Fibroblast of skin of back (primary cell): ENCODE results near the gene SLAMF9.
"Not testable (repeated sequence)": the region's sequence is repeated elsewhere in the genome, so short reads cannot be mapped to it uniquely, and the experiment has no call there.

Source experiments
- DNase-seq: peaks from one replicate; pipeline ENCODE4 v3.0.0-alpha.2; 2013

The SLAMF9 gene

DNA sequence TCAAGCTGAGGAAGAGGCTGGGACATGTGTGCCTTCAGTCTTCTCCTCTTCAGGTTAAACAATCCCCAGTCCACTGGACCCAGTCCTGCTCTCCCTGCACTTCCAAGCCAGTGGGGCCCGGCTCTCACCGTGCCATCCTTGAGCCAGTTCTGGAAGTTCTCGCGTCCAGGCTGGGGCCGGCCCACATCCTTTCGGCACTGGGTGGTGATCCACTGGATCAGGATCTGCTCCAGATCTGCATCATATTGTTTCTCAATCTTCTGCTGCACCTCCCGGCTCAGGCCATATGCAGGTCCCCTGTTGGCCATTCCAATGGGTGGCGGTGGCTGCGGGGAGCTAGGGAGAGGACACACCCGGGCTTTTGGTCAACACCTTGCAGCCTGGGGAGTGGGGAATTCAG, 33.8 kb downstream of the SLAMF9 start:
- no peak for DNase-seq

DNA sequence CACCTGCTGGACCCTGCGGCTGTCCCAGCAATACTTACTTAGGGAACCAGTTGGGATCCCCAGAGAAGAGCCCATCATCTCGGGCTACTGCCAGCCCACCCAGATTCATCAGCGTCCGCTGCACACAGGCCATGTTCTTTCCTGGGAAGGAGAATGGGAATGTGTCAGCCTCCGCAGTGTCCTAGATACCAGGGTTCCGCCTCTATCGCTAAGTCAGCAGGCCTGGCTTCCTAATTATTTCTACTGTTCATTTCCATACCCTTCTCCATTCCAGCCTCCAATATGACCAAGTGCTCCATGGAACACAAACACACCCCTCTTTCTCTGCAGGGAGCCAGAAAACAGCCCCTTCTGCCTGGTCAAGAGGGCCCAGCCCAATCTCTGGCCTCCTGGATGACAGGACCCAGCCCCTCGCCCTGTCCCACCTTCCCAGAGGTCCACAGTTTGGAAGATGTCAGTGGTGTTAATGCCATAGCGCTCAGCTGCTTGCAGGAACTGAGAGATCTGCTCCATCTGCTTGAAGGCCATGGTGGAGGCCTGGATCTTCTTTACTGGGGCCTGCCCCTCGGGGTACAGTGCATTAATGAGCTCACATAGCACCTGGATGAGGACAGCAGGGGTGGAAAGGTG, 34.7 kb downstream of the SLAMF9 start:
- DNase-seq, result no peak

GRCh38 chr1:159918352-159919200, 35.5 kb downstream of the SLAMF9 start:
- peak; percentile 62 for DNase-seq

DNA sequence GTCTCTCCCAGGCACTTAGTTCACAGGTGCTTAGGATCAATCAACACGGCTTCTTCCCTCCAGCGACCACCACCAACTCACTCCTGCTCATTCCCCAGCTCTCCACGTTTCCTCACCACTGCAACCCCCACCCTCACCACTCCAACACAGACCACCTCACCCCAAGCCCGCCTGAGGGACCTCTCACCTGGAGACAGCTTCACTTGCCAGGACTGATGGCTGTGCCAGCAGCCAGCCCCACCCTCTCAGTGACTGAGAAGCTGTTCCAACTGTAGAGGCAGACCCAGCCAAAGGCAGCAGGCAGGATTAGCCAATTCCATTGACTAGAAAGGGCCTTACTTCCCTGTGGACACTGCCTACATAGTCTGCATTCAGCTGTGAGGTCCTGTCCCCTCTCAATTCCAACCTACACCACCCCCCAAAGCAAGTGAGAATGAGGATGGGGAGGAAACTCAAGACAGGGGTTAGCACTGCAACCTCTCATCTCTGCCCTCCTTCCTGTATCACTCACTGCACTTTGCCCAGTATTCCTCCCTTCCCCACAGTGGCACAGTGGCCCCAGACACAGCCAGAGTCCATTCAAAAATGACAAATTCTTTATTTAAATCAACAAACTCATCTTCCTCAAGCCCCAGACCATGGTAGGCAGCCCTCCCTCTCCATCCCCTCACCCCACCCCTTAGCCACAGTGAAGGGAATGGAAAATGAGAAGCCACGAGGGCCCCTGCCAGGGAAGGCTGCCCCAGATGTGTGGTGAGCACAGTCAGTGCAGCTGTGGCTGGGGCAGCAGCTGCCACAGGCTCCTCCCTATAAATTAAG, 36.3 kb downstream of the SLAMF9 start:
- DNase-seq, result no peak

DNA sequence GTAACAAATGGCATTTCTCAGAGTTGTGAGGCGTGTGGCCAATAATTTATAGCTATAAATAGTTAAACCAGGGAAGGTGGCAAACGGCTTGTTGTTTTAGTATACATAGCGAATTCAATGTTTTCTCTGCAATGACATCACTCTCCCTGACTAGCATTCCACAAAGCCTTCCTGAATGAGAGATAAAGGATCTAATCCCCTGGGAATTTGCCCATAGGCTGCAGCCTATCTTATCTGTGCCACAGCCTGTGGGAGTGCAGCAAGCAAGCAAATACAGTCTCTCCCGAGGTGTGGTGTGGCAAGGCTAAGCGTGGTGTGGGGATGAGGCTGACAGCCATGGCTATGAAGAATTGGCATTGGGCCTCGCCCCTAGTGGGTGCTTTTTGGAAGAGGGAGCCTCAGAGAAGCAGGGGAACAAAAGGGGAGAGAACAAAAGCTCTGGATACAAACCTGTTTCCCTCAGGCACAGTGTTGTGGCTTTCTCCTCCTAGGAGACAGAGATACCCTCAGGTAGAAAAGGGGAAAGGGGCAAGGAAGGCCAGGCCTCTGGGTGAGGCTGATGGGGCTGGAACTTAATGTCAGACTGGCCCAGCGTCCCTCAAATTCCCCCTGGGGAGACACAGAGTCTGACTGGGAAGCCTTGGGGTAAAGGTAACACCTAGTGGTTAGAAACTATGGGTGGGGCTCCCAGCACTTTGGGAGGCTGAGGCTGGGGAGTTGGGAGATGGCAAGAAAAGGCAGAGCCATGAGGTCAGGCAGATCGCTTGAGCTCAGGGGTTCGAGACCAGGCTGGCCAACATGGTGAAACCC, 37.6 kb downstream of the SLAMF9 start:
- peak; percentile 99 for DNase-seq

DNA sequence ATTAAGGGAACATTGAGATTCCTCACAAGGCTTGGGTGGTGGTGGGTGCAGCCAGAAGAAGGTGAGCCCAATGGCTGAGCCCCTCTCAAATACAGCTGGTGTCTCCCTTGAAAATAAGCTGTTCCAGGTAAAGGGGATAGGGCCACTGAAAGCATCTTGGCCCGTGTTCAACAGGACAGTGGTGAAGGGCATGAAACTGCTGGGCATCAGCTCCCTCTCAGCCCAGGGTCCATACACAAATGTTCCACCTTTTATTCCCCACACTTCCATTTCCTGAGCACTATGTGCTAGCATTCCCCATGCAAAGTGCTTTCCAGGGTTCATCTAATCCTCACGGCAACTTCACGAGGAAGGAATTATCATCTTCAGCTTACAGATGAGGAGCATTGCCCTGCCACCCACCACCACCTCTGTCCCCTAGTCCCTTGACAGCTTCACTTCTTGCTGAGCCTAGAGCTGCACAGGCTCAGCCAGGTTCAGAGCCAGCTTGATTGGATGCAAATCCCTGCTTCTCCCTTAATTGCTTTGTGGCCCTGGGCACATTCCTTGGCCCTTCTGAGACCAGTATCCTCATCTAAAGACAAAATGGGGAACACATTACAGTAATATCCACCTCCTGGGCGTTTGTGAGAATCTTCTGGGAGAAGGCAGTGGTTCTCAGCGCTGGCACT, 38.3 kb downstream of the SLAMF9 start:
- DNase-seq, result no peak

DNA sequence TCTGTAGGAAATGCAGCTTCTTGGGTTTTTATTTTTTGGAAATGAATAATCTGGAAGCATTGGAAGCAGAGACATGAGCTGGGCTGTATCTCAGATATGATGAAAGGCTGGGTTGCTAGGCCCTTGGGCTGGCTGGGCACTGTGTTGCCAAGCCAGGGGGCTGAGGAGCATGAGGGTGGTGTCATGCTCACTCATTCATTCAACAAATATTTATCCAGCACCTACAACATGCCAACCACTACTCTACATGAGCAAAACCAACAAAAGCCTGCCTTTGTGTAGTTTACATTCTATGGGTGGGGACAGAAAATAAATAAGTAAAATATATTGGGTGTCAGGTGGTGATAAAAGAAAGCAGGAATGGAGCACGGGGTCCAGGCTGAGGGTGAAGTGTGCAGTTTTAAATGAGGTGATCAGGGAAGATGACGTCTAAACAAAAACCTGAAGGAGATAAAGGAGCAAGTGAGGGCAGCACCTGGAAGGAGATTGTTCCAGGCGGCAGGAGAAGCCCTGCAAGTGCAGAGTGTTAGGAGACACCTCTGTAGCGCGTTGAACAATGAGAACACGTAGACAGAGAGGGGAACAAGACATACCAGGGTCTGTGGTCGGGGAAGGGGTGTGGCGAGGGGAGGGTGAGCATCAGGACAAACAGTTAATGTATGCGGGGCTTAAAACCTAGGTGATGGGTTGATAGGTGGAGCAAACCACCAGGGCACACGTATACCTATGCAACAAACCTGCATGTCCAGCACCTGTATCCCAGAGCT, 39.6 kb downstream of the SLAMF9 start:
- no peak for DNase-seq

- peak; percentile 42 for DNase-seq
Observed at GRCh38 chr1:159913451-159914192, 40.4 kb downstream of the SLAMF9 start.

- no peak for DNase-seq
Observed at GRCh38 chr1:159911326-159912070, 42.5 kb downstream of the SLAMF9 start.

DNA sequence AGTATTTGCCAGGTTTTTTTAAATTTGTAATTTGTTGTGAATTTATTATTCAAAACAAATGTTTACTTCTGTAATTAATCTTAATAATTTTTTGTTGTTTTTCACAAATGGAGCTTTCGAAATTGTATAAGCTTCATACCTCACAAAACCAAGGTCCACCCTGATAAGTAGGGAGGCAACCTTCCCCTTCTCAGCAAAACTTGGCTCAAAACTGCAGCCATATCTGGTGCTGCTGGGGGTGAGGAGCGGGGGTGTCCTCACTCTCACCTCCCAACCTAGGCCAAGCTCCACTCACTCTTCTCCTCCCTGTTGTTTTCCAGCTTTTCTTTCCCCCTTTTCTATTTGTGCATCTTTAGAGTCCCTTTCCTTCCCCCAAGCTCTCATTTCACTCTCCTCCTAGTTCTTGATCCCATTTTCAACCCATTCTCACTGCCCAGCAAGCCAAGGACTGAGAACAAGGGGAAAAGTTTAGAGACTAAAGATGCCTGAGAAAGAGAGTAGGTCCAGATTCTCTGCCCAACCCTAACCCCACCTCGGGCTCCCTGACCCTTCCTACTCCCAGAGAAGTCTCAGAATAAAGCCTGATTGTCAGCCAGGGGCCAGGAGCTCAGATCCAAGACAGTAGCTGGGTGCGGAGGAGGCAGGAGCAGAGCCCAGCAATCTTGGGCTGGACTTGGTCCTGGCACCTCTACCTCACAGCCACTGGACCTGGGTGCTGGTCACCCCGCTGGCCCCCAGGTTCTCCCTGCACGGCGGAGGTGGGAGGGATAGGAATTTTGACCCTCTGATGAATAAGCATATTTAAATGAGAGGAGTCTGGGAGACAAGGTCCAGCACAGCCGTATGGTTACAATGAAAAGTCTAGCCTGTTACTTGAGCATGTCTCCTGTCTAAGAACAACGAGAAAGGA, 45.8 kb downstream of the SLAMF9 start:
- no peak for DNase-seq

- no peak for DNase-seq
Observed at GRCh38 chr1:159906960-159907359, 47.1 kb downstream of the SLAMF9 start.

GRCh38 chr1:159904036-159904435, 50.0 kb downstream of the SLAMF9 start:
- not testable (repeated sequence) for DNase-seq

DNA sequence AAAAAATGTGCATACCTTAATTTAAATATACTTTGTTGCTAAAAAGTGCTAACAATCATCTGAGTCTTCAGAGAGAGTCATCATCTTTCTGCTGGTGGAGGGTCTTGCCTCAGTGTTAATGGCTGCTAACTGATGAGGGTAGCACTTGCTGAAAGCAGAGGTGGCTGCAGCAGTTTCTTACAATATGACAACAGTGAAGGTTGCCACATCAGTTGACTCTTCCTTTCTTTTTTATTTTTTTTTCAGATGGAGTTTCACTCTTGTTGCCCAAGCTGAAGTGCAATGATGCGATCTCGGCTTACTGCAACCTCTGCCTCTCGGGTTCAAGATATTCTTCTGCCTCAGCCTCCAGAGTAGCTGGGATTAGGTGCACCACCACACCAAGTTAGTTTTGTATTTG, 51.5 kb downstream of the SLAMF9 start:
- DNase-seq, result no peak
